ENCODE results near the gene IGIP. TPM values are rescaled to one million over a fixed set of nuclear protein-coding genes. Genes with fewer than 3 reads are reported as not detected.

IGIP gene
- total and polyA plus RNA-seq, 2 donors (not counting 3 experiments of a cell fraction or from before 2014, with no cell fraction given) = 0.86 to 3.3 TPM

DNA sequence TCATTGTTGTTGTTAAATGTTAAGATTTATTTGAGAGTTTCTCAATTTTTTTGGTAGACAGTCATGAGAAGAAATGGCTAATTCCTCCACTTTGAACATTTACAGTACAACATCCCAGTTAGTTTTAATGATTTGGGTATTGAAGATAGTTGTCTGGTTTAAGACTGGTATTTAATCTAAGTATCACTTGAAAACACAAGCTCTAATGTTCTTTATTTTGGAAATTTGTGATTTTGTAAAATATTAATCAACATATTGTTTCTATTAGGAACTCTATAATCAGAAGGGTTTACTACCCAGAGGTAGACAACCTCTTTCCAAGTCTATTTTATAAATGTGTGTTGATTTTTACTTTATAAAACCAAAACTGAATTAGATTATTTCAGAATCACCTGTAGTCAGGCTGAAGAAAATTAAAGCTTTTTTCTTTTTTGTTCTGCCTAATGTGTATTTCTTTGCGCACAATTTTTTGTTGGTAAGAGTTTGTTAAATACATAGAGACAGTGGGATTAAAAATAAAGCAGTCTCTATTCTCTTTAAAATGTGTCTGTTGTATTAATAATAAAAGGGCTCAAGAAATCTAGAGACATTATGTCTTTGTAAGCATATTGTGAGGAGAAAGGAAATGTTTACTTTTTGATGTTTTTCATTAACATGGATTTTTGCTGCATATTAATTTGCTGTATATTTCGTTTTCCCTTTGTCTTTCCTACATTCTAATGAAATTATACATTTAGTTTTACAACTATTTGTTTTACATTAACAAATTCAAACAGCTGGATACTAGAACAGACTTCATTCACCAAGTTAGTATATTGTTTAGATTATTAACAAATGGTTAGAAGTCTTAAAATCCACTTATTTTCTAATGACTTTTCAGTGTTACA is 15.7 kb upstream of the IGIP start:
- FAIRE-seq (no peak), DNase-seq (ENCODE audit: low read depth, low spot score) (no peak)
- no peaks in the 10 kb centered on the region for H3K9me3 ChIP-seq (replicated peaks; ENCODE audit: control insufficient read depth, insufficient read depth, low read length)
- no TSS peak for BruUV-seq (replicated peaks)
- dilution Hi-C loops (cut with MboI; ENCODE audit: extremely low pct_ligation_motif_present, low sequenced_read_pairs) (no loop called here), intact Hi-C loops (cut with micrococcal nuclease) (loop anchor here (2.0 kb wide), 1 partner anchor 67 kb away; the partner anchor contains the start of gene NRG2)
- H3K36me3 ChIP-seq (ENCODE audit: control insufficient read depth in 2 of 2, extremely low read depth in 1 of 2, insufficient read depth in 2 of 2, low read length in 2 of 2) = no peaks in the 10 kb centered on the region
- H3K27me3 ChIP-seq (ENCODE audit: control insufficient read depth in 2 of 2, insufficient read depth in 2 of 2, low read length in 2 of 2) = peaks cover 20 to 51% of the 10 kb centered on the region in 2 experiments
- no peak overlapping the region for H2AFZ ChIP-seq (ENCODE audit: low read depth, low read length)
- H3K9ac ChIP-seq (replicated peaks; ENCODE audit: extremely low read depth, insufficient read depth, low read length) = no peak overlapping the region
- no peaks in the 10 kb centered on the region for H3K9me1 ChIP-seq (replicated peaks; ENCODE audit: control insufficient read depth, extremely low read depth, insufficient read depth, low read length)
- ChIA-PET CTCF (interaction anchor here (0.7 to 2.2 kb wide), 7 partner anchors 11 to 96 kb away, joined by 3 to 7 read pairs (median 3); partner anchors contain the start of gene NRG2), POLR2A (no interaction called here)
- peak overlapping the region; percentile 21 for H3K4me2 ChIP-seq (ENCODE audit: insufficient read depth, low read length)
- TF ChIP-seq JUN (IDR thresholded peaks at IDR 0.05; ENCODE audit: borderline replicate concordance, insufficient read depth, insufficient read length, low read depth) = no peak
- TF ChIP-seq, protein P1, sequence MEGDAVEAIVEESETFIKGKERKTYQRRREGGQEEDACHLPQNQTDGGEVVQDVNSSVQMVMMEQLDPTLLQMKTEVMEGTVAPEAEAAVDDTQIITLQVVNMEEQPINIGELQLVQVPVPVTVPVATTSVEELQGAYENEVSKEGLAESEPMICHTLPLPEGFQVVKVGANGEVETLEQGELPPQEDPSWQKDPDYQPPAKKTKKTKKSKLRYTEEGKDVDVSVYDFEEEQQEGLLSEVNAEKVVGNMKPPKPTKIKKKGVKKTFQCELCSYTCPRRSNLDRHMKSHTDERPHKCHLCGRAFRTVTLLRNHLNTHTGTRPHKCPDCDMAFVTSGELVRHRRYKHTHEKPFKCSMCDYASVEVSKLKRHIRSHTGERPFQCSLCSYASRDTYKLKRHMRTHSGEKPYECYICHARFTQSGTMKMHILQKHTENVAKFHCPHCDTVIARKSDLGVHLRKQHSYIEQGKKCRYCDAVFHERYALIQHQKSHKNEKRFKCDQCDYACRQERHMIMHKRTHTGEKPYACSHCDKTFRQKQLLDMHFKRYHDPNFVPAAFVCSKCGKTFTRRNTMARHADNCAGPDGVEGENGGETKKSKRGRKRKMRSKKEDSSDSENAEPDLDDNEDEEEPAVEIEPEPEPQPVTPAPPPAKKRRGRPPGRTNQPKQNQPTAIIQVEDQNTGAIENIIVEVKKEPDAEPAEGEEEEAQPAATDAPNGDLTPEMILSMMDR (IDR thresholded peaks at IDR 0.05; ENCODE audit: extremely low read depth in 1 of 2, insufficient read depth in 1 of 2, low read depth in 1 of 2, low read length in 2 of 2) = no peak
- no peak for TF ChIP-seq MYC (IDR thresholded peaks at IDR 0.05; ENCODE audit: low read depth, low read length)
- no peak for TF ChIP-seq EZH2 (IDR thresholded peaks at IDR 0.05; ENCODE audit: borderline replicate concordance, low read depth, low read length, severe bottlenecking)
- TF ChIP-seq GATA2 (IDR thresholded peaks at IDR 0.05; ENCODE audit: insufficient read depth, insufficient read length, low read depth, low read length) = no peak
- TF ChIP-seq FOS (IDR thresholded peaks at IDR 0.05; ENCODE audit: borderline replicate concordance, insufficient read depth, low read length) = no peak
- no peak for TF ChIP-seq POLR2A (IDR thresholded peaks at IDR 0.05; ENCODE audit: low read depth, low read length)
- no peak for TF ChIP-seq MAX (IDR thresholded peaks at IDR 0.05; ENCODE audit: insufficient read depth, insufficient read length)
- no peak for TF ChIP-seq POLR2AphosphoS5 (IDR thresholded peaks at IDR 0.05; ENCODE audit: insufficient read depth, low read depth, low read length)
- no peak overlapping the region for H3K4me3 ChIP-seq (replicated peaks in 1 of 3; ENCODE audit: insufficient read depth in 1 of 3, low read depth in 1 of 3, low read length in 3 of 3)
- H3K79me2 ChIP-seq (ENCODE audit: control insufficient read depth, insufficient read depth, low read length) = peaks cover 11% of the 10 kb centered on the region
- H3K4me1 ChIP-seq (ENCODE audit: control insufficient read depth, extremely low read depth, insufficient read depth, low read length) = peaks cover 21% of the 10 kb centered on the region
- no peak overlapping the region for H3K27ac ChIP-seq (ENCODE audit: insufficient read depth, low read depth, low read length)
- H4K20me1 ChIP-seq (replicated peaks; ENCODE audit: control insufficient read depth, extremely low read depth, insufficient read depth, low read length) = no peaks in the 10 kb centered on the region

Measured in endothelial cell of umbilical vein (primary cell).